ENCODE measurements around the gene CLCN7.
A peak's percentile ranks its signal among the peaks of the same experiment; 100 is the strongest.
"Not testable (repeated sequence)": the region's sequence is repeated elsewhere in the genome, so short reads cannot be mapped to it uniquely, and the experiment has no call there.

The CLCN7 gene

DNA sequence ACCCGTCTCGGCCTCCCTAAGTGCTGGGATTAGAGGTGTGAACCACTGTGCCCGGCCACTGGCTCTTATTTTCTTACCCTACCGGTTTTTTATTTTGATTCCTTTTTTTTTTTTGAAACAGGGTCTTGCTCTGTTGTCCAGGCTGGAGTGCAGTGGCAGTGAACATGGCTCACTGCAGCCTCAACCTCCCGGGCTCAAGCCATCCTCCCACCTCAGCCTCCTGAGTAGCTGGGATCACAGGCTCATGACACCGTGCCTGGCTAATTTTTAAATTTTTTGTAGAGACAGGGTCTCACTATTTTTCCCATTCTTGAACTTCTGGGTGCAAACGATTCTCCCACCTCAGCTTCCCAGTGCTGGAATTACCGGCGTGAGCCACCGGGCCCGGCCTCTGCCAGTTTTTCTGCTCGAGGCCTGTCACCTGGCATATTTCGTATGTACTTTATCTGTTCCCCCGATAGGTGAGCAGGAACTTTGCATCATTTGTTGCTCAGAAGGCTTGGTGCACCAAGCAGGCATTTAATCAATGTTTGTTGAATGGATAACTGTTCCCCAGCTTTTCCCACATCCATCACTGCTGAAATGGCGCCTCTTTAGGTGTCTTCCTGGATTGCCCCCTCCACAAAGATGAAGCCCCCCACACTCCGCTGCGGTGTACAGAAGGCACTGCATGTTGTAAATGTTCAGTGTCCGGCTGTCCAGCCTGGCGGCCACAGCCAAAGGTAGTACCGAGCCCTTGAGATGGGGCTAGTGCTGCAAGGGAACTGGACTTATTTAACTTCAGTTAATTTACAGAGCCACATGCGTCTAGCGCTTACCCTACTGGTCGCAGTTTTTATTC lies 17.5 kb upstream of the CLCN7 start:
- H3K4me3 ChIP-seq (ENCODE audit: low read depth, low read length): peak overlapping the region; percentile 84
- DNase-seq (ENCODE audit: low read depth): no peak

DNA sequence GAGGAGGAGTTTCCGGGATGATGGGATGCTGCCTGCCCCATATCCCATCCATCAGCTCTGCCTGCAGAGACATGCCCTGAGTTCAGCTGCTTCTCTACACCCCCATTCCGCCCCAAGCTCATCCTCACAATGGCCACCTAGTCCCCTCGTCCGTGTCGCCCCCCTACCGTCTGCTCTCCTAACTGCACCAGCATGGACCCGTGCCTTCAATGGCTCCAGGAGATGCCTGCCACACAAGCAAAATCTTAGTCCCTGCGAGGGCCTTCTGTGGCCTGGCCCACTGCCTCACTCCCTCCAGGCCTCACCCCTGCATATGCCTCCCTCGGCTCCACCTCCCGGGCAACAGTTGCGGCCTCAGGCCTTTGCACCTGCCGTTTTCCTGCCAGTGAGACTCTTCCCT lies 16.5 kb upstream of the CLCN7 start:
- no peak for DNase-seq (ENCODE audit: low read depth)
- no peak overlapping the region for H3K4me3 ChIP-seq (ENCODE audit: low read depth, low read length)

DNA sequence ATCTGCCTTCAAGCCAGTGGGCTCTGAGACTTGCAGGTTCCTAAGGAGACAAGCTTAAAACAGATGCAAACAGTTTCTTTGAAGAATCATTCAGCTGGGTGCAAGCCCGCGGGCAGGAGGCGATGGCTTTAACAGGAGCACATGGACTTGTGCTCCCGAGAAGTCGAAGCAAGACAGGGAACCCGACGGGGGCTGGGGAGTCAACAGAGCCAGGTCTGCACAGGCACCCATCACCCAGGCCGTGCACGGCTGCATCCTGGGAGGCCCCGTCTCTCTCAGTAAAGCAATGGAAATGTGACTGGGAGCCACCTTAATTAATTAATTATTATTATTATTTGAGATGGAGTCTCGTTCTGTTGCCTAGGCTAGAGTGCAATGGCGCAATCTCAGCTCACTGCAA lies 14.2 kb upstream of the CLCN7 start:
- no peak for DNase-seq (ENCODE audit: low read depth)
- H3K4me3 ChIP-seq (ENCODE audit: low read depth, low read length): no peak overlapping the region

DNA sequence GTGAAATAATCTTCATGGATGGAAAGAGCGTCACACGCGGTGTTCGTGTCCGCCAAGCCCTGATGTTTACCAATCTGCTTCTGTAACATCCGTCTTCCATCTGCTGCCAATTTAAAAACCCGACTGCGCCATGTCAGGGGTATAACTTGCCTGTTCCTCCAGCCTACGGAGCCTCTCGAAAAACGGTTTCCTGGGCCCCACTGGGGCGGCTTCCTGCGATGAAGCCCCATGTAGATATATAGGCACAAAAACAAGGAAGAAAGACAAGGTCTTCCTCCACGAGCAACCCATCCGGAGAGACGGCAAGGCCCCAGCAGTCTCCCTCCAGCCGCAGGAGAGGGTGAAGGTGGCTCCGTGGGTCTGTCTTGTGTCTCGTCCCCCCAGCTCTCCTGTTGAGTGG lies 13.8 kb upstream of the CLCN7 start, which contains the start of gene PTX4:
PTX4 (minus strand) TSS at position 326 of the 400 bp plus-strand sequence; CDS start at position 291, 35 bp downstream.
- no peak within 1 kb of the TSS for H3K4me3 ChIP-seq (ENCODE audit: low read depth, low read length)
- DNase-seq (ENCODE audit: low read depth): no peak

DNA sequence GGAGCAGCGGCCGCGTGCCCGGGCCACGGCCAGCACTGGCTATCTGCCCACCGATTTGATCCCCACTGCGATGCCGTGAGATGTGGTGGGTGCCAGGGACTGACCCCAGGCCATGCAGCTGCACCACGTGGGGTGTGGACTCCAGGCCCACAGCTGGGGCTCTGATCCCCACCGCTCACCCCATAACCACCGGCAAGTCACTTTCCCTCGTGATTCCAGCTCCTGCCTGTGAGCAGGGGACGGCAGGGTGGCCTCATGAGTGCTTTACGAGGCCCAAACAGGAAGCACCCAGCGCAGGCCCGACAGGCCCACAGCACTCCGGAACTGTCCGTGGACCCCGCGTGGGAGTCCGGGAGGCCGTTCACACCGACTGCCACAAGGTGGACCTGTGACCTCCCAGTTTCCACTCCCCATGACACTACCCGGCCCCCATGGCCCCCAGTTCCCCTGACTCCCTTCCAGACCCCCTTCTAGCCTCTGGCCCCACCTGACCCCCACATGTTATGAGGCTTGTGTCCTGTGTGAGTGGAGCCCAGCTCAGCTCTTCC lies 13.3 kb upstream of the CLCN7 start:
- DNase-seq (ENCODE audit: low read depth): no peak
- H3K4me3 ChIP-seq (ENCODE audit: low read depth, low read length): no peak overlapping the region

DNA sequence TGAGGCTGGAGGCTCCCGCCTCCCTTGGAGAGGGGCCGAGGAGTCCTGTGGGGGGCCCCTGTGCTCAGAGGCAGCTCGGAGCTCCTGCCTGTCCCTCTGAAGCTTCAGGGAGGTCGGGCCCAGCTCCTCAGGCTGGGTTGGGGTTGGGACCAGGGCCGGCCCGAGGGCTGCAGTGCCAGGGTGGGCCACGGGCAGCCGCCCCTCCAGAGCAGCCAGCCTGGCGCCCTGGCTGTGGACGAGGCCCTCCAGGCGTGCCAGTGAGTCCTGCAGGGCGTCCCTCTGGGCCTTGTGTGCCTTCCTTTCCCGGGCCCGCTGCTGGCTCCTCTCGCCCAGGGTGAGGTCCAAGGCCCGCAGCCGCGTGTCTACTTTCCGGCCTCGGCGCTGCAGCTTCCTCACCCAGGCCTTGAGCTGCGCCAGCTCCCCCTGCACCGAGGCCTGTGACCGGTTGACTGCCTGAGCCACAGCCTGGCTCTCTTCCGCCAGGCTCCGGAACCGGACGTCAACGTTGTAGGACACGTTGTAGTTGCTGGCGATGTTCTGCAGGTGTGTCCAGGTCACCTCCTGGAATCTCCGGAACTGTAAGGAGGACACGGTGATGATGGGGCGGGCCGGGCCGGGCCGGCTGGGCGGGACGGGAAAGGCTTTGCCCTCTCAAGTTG lies 12.7 kb upstream of the CLCN7 start:
- no peak overlapping the region for H3K4me3 ChIP-seq (ENCODE audit: low read depth, low read length)
- no peak for DNase-seq (ENCODE audit: low read depth)

DNA sequence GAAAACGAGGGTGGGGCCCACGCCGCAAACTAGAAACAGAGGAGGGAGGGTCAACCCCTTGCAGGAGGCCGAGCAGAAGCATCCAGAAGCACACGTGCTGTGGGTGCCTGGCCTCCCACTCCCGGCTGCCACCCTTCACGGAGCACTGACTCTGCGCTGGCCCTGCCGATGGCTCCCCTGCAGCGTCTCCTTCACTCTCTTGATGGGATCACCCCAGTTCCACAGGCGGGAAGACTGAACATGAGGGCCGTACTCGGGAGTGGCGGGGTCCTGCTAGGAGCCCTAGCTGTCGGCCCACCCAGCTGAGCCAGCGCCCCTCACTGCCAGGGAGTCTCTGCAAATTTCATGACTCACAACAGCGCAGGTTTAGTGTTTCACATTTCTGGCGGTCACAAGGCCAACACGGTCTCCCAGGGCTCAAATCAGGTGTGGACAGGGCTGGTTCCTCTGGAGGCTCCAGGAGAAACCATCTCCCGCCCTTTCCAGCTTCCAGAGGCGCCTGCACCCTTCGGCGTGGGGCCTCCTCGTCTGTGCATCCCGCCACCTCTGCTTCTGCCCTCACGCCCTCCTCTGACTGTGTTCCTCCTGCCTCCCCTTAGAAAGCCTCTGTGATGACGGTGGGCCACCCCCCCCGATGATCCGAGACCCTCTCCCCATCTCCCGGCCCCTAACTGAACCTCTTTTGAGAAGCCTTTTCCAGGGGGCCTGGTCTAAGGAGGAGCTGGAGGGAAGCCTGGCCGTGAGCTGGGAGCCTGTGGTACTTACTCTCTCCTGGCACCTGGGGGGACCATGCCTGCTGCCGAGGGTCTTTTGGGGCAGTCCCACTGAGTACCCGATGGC lies 11.9 kb upstream of the CLCN7 start:
- H3K4me3 ChIP-seq (ENCODE audit: low read depth, low read length): no peak overlapping the region

DNA sequence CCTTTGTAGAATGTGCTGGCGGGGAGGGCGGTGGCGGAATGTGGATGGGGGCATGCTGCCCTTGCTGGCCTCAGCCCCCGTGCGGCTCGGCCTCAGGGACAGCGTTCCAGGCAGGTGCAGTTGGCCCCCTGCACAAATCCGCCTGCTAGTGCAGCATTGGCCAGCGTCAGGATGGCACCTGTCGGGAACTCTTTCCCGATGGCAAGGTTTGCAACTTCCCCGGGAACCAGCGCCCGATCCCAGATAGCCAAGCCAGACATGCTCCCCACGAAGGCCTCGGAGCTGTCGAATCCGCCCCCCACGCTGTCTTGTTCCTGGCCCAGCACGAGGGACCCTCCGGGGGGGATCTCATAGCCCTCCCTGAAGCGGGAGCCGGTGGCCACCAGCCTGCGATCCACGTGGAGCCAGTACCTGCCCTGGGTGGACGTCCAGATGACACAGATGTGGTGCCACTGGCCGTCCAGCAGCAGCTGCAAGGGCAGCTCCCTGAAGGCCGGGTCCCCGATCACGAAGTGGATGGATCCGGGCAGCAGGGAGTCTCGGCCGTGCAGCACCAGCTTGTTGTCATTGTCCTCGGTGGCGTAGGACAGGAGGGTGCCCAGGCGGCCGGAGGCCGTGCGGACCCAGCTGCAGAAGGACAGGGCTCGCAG lies 11.1 kb upstream of the CLCN7 start:
- H3K4me3 ChIP-seq (ENCODE audit: low read depth, low read length): no peak overlapping the region
- no peak for DNase-seq (ENCODE audit: low read depth)

More for the DNA sequence above, 11.9 kb upstream of the CLCN7 start:
- DNase-seq (ENCODE audit: low read depth): no peak

DNA sequence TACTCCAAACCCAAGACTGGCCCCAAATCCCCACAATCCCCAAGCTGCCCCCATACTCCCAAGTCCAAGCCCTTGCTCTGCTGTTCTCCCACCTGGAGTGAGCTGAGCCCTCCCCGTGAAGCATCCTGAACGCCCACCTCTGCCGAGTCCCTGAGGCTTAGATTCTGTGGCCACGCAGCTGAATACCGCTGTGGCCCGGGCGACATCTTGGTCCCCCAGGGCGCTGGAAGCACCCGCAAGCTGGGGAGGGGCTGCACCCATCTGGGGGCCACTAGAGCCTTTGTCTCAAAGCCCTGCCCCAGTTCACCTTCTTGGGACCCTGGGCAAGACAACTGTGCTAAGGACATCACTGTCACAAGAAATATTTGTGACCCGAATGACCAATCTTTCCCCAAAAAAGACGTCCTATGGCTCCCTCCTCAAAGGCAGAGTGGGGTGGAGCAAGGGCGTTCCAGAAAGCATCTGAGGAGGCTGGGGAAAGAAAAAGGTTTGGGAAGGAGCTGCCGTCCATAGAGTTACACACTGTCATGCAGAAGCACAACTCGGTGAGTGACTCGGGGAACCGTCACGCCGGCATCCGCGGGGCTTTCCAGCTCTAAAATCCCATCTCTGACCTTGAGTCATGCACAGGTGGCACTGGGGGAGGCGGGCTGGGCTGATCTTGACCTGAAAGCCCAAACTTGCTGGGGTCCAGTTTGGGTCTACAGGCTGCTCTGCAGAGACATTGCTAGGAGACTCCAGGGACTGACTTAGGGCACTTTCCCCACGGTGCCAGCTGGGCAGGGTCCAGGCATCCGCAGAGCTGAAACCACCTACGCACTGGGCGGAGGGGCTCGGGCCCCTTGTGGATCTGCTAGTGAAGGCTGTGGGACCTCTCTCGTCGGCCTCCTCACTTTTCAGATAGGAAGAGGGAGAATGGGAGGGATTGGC lies 7.3 kb upstream of the CLCN7 start:
- H3K4me3 ChIP-seq (ENCODE audit: low read depth, low read length): no peak overlapping the region
- DNase-seq (ENCODE audit: low read depth): no peak

DNA sequence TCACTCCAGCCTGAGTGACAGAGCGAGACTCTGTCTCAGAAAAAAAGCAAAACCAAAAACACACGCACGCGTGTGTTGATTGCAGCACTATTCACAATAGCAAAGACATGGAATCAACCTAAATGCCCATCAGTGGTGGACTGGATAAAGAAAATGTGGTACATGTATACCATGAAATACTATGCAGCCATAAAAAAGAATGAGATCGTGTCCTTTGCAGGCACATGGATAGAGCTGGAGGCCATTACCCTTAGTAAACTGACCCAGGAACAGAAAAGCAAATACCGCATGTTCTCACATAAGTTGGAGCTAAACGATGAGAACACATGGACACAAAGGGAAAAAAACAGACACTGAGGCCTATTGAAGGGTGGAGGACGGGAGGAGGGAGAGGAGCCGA lies 4.1 kb upstream of the CLCN7 start:
- DNase-seq (ENCODE audit: low read depth): not testable (repeated sequence)

DNA sequence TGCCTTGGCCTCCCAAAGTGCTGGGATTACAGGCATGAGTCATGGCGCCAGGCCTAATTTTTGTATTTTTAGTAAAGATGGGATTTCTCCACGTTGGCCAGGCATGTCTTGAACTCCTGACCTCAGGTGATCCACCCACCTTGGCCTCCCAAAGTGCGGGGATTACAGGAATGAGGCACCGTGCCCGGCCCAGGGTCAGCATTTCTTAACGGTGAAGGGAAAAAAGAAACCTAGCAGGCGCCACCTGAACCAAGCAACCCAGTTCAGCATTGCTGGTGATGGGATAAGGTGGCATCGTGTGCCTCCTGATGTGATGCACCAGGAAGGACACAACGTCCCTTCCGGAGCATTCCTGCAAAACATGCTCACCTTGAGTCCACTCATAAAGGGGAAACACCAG lies 2.2 kb upstream of the CLCN7 start:
- H3K4me3 ChIP-seq (ENCODE audit: low read depth, low read length): no peak overlapping the region
- DNase-seq (ENCODE audit: low read depth): no peak

More for the DNA sequence above, 4.1 kb upstream of the CLCN7 start:
- not testable (repeated sequence) for H3K4me3 ChIP-seq (ENCODE audit: low read depth, low read length)

DNA sequence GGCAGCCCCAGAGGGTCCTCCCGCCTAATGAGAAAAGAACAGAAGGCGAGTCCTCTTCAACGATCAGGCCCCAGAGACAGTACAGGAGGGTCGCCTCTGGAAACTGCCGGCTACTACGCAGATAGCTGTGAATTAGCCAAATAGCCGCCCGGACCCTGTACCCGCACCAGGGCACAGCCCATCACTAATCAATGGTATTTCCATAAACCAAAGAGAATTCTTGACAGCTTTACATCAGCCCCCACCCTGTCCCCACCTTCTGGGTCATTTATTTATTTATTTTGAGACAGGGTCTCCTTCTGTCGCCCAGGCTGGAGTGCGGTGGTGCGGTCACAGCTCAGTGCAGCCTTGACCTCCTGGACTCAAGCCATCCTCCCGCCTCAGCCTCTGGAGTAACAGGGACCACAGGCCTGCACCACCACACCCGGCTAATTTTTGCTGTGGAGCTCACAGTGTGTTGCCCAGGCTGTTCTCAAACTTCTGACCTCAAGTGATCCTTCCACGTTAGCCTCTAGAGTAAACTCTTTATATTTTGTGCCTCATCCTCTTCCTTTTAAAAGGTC lies 805 bp upstream of the CLCN7 start:
- DNase-seq (ENCODE audit: low read depth): no peak
- H3K4me3 ChIP-seq (ENCODE audit: low read depth, low read length): peak overlapping the region; percentile 73

DNA sequence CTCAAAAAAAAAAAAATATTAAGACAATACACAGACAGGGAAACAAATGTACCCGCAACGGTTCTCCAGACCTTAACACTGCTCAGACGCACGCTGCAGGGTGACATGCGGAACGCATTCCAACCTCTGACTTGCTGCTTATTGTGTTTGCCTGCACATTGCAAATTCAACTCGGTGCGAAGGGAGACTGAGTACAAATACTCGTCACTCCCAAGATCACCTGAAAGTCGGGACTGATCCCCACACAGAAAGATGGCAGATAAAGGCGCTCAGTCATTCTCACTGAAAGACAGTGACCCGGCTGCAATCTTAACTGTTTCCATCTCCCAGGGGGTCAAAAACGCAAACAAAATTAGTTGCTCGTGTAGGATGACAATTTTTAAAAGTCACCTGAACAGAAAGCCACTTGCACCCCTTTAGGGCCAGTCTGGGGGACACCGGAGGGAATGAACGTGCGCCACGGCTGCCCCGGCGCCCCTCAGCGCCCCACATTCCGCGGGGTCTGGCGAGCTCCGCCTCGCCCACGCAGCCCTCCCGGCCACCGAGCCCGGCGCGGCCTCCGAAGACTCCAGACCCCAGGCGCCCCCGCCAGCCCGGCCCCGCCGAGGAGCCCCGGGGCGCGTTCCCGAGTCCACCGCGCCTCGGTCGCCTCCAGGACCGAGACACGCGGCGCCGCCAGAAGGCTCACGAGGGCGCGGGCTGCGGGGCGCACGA lies 589 bp downstream of the CLCN7 start:
- peak overlapping the region; percentile 73 for H3K4me3 ChIP-seq (ENCODE audit: low read depth, low read length)
- no peak for DNase-seq (ENCODE audit: low read depth)

DNA sequence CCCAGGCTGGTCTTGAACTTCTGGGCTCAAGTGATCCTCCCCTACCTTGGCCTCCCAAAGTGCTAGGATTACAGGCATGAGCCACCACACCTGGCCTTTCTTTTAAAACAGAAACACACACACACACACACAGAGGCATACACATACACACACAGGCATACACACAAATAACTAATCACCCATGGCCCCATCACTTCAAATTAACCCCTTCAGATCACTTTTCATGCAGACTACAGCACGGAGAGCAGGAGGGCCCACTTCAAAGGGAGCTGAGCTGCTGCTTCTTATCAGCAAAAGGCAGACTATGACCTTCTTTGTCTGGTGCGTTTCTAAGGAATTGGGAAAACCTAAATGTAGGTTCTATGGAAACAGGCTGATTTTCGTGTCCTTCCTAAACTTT lies 1.9 kb downstream of the CLCN7 start:
- DNase-seq (ENCODE audit: low read depth): no peak
- H3K4me3 ChIP-seq (ENCODE audit: low read depth, low read length): no peak overlapping the region

DNA sequence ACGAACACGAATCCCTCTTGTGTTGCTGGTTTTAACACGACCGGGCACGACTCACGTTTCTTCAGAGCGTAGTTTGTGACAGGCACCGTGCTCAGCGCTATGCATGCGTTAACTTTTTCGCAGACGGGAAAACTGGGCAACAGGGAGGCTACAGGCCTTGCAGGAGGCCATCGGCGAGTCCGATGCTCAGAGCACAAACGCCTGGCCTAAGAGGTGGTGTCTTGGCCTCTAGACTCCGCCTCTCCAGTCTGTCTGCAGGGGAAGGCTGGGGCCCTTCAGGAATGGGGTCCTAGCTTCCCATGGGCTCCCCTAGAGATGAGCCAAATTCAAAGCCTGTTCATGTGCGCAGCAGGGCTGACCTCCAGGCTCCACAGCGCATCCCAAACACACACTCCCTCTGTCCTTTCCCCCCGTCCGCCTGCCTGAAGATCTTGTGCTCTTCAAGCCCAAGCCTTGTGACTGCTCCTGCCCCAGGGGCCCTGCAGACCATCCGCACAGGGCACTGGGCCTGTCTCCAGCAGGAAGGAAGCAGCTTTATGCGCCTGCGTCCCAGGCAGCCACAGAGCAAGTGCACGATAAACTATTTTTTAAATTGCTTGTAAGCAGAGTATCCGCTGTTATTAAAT lies 3.1 kb downstream of the CLCN7 start:
- no peak overlapping the region for H3K4me3 ChIP-seq (ENCODE audit: low read depth, low read length)
- DNase-seq (ENCODE audit: low read depth): no peak

DNA sequence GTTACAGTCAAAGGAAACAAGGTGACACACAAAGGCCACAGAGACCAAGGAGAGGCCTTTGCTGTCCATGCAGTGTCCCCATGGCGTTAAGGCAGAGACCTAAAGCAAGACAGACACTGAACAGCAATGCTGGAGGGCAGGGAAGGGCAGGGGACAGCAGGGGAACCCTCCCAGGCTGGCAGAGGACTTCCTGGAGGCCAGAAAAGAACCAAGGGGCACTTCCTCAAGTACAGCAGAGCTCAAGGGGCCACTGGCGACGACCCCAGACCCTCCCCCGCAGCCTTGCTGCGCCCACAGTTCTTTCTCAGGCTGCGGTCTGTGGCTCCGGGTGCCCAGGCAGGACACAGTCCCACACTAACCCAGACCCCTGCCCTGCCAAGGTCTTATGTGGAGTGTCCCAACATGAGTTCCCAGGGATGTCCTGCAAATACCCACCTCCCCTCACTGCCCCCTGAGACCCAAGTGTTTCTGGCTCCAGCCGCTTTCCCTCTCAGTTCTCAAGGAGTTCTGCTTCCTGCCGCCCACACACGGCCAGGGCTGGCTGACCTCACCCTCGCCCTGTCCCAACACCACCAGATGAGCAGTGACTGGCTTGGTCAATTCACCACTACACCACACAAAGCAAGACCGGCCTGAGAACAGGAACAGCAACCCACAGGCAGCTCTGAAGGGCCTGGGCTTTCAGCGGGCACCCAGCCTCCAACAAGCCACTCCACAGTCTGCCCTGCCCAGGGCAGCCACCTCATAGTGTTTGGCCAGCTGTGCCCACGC lies 4.2 kb downstream of the CLCN7 start:
- no peak overlapping the region for H3K4me3 ChIP-seq (ENCODE audit: low read depth, low read length)
- no peak for DNase-seq (ENCODE audit: low read depth)
